Measurements from ENCODE around the gene PHACTR3. TPM values are rescaled to one million over a fixed set of nuclear protein-coding genes. Genes with fewer than 3 reads are reported as not detected.

Gene PHACTR3
- total and polyA plus RNA-seq, 2 donors (not counting 3 experiments of a cell fraction or from before 2014, with no cell fraction given) = not detected

DNA sequence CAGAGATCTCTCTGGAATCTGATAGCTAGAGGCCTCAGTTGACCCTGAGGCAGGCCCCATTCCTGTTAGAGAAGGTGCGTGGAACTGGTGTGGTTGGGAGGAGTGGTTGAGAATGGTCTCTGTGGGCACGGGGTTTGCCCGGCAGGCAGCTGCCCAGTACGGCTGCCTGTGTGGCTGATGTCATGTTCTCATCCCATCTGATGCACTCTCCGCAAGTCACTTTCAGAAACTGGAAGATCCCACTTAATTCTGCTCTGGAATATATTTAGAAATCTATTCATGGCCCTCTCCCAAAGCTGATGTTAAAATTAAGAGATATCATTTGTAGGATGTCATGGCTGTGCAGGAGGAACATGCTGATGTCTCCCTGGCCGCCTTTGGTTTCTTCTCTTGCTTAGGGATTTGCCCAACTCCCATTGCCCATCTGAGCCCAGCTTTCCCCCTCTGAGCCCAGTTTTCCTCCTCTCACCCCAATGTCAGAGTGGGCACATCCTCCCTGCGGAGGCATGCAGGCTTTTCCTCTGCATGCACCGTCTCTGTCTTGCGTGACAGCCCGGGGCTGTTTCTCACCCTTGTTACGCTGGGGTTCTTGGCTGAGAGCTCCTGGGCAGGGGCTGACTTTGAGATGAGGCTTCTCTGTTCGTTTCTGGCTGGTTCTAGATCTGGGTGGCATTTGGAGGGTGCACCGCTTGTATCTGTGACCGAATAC lies 21.0 kb downstream of the PHACTR3 start:
- Histone ChIP-seq H4K20me1 (replicated peaks; ENCODE audit: control insufficient read depth, extremely low read depth, insufficient read depth, low read length) (no peaks in the 10 kb centered on the region), H3K9me1 (replicated peaks; ENCODE audit: control insufficient read depth, extremely low read depth, insufficient read depth, low read length) (no peaks in the 10 kb centered on the region), H3K9ac (replicated peaks; ENCODE audit: extremely low read depth, insufficient read depth, low read length) (no peak overlapping the region), H3K4me3 (replicated peaks in 1 of 3; ENCODE audit: insufficient read depth in 1 of 3, low read depth in 1 of 3, low read length in 3 of 3) (no peak overlapping the region), H3K36me3 (ENCODE audit: control insufficient read depth in 2 of 2, extremely low read depth in 1 of 2, insufficient read depth in 2 of 2, low read length in 2 of 2) (no peaks in the 10 kb centered on the region), H3K9me3 (replicated peaks; ENCODE audit: control insufficient read depth, insufficient read depth, low read length) (no peaks in the 10 kb centered on the region), H3K27me3 (ENCODE audit: control insufficient read depth in 2 of 2, insufficient read depth in 2 of 2, low read length in 2 of 2) (no peaks in the 10 kb centered on the region), H3K27ac (ENCODE audit: insufficient read depth, low read depth, low read length) (no peak overlapping the region), H3K4me1 (ENCODE audit: control insufficient read depth, extremely low read depth, insufficient read depth, low read length) (no peaks in the 10 kb centered on the region), H2AFZ (ENCODE audit: low read depth, low read length) (no peak overlapping the region), H3K79me2 (ENCODE audit: control insufficient read depth, insufficient read depth, low read length) (no peaks in the 10 kb centered on the region), H3K4me2 (ENCODE audit: insufficient read depth, low read length) (no peak overlapping the region)
- CTCF ChIA-PET = no interaction called here
- DNase-seq (ENCODE audit: low read depth, low spot score) = no peak
- dilution Hi-C loops (cut with MboI; ENCODE audit: extremely low pct_ligation_motif_present, low sequenced_read_pairs) (no loop called here), intact Hi-C loops (cut with micrococcal nuclease) (no loop called here)
- no peak for TF ChIP-seq EZH2 (IDR thresholded peaks at IDR 0.05; ENCODE audit: borderline replicate concordance, low read depth, low read length, severe bottlenecking)
- TF ChIP-seq, protein P1, sequence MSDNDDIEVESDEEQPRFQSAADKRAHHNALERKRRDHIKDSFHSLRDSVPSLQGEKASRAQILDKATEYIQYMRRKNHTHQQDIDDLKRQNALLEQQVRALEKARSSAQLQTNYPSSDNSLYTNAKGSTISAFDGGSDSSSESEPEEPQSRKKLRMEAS (IDR thresholded peaks at IDR 0.05; ENCODE audit: insufficient read depth, insufficient read length) = no peak
- no TSS peak for BruUV-seq (replicated peaks)
- POLR2A ChIA-PET = no interaction called here
- no peak for FAIRE-seq

DNA sequence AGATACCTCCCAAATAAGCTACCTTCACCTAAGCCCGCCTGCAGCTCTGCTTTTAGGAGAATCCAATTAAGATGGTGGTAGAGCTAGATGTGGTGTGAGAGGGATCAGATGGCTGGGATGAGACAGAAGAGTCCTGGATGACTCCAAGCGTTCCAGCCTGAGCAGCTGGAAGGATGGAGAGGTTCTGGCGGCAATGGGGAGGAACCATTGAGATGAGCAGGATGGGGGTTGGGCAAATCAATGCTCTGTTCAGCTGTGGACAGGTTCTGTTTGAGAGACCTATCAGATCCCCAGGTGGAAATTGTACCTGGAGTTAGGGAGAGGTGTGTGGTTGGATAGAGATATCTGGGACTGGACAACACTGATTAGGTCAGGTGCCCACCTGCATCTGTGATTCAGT lies 23.0 kb downstream of the PHACTR3 start:
- DNase-seq (ENCODE audit: low read depth, low spot score) (no peak), FAIRE-seq (no peak)
- no peak overlapping the region for H3K4me2 ChIP-seq (ENCODE audit: insufficient read depth, low read length)
- TF ChIP-seq GATA2 (IDR thresholded peaks at IDR 0.05; ENCODE audit: insufficient read depth, insufficient read length, low read depth, low read length) (no peak), POLR2A (IDR thresholded peaks at IDR 0.05; ENCODE audit: low read depth, low read length) (no peak), JUN (IDR thresholded peaks at IDR 0.05; ENCODE audit: borderline replicate concordance, insufficient read depth, insufficient read length, low read depth) (no peak), EZH2 (IDR thresholded peaks at IDR 0.05; ENCODE audit: borderline replicate concordance, low read depth, low read length, severe bottlenecking) (no peak), POLR2AphosphoS5 (IDR thresholded peaks at IDR 0.05; ENCODE audit: insufficient read depth, low read depth, low read length) (no peak)
- no peak overlapping the region for H3K27ac ChIP-seq (ENCODE audit: insufficient read depth, low read depth, low read length)
- H3K9ac ChIP-seq (replicated peaks; ENCODE audit: extremely low read depth, insufficient read depth, low read length) = no peak overlapping the region
- H3K27me3 ChIP-seq (ENCODE audit: control insufficient read depth in 2 of 2, insufficient read depth in 2 of 2, low read length in 2 of 2) = no peaks in the 10 kb centered on the region
- BruUV-seq (replicated peaks) = no TSS peak
- intact Hi-C loops (cut with micrococcal nuclease) = no loop called here
- H2AFZ ChIP-seq (ENCODE audit: low read depth, low read length) = no peak overlapping the region
- H3K79me2 ChIP-seq (ENCODE audit: control insufficient read depth, insufficient read depth, low read length) = no peaks in the 10 kb centered on the region
- H3K4me3 ChIP-seq (replicated peaks in 1 of 3; ENCODE audit: insufficient read depth in 1 of 3, low read depth in 1 of 3, low read length in 3 of 3) = no peak overlapping the region
- H3K36me3 ChIP-seq (ENCODE audit: control insufficient read depth in 2 of 2, extremely low read depth in 1 of 2, insufficient read depth in 2 of 2, low read length in 2 of 2) = no peaks in the 10 kb centered on the region
- H4K20me1 ChIP-seq (replicated peaks; ENCODE audit: control insufficient read depth, extremely low read depth, insufficient read depth, low read length) = no peaks in the 10 kb centered on the region
- ChIA-PET CTCF (no interaction called here), POLR2A (no interaction called here)
- dilution Hi-C loops (cut with MboI; ENCODE audit: extremely low pct_ligation_motif_present, low sequenced_read_pairs) = no loop called here
- no peaks in the 10 kb centered on the region for H3K9me1 ChIP-seq (replicated peaks; ENCODE audit: control insufficient read depth, extremely low read depth, insufficient read depth, low read length)
- H3K9me3 ChIP-seq (replicated peaks; ENCODE audit: control insufficient read depth, insufficient read depth, low read length) = no peaks in the 10 kb centered on the region
- no peaks in the 10 kb centered on the region for H3K4me1 ChIP-seq (ENCODE audit: control insufficient read depth, extremely low read depth, insufficient read depth, low read length)
